Loucy (cell line): ENCODE results near the gene PRDM11.

Experiments used
- H2AFZ ChIP-seq: fragments of 200-600 bp; sonication (generic); 2 replicates; pipeline ENCODE4 v1.6.0; 2016; ENCODE audit warnings: antibody characterized with exemption, mild to moderate bottlenecking, low read length, moderate library complexity
- H3F3A ChIP-seq: fragments of 200-600 bp; 2 replicates; pipeline ENCODE4 v1.6.0; 2016; ENCODE audit warnings: antibody characterized with exemption, low read depth, mild to moderate bottlenecking
- H3K27me3 ChIP-seq: fragments of 200-600 bp; sonication (generic); 2 replicates; pipeline ENCODE4 v1.6.1; 2014; ENCODE audit warnings: low read length, mild to moderate bottlenecking; ENCODE audit not compliant: insufficient read depth, poor library complexity, severe bottlenecking
- H3K36me3 ChIP-seq: fragments of 200-600 bp; sonication (generic); 2 replicates; pipeline ENCODE4 v1.6.1; 2016; ENCODE audit warnings: low read length; ENCODE audit not compliant: insufficient read depth
- H3K4me1 ChIP-seq: fragments of 200-600 bp; sonication (generic); 2 replicates; pipeline ENCODE4 v1.5.1; 2014; ENCODE audit warnings: low read length, mild to moderate bottlenecking; ENCODE audit not compliant: insufficient read depth, poor library complexity, severe bottlenecking
- H3K4me2 ChIP-seq: fragments of 200-600 bp; sonication (generic); 2 replicates; pipeline ENCODE4 v1.6.0; 2014; ENCODE audit warnings: antibody characterized with exemption, low read length, low read depth, mild to moderate bottlenecking; ENCODE audit not compliant: poor library complexity, severe bottlenecking
- H3K4me3 ChIP-seq: fragments of 200-600 bp; sonication (generic); 2 replicates; pipeline ENCODE4 v1.5.1; 2014; ENCODE audit warnings: low read length, mild to moderate bottlenecking, mixed read lengths; ENCODE audit not compliant: poor library complexity, severe bottlenecking
- H3K79me2 ChIP-seq: fragments of 200-600 bp; sonication (generic); 2 replicates; pipeline ENCODE4 v1.6.1; 2014; ENCODE audit warnings: low read length; ENCODE audit not compliant: insufficient read depth
- H3K9ac ChIP-seq: fragments of 200-600 bp; sonication (generic); 2 replicates; pipeline ENCODE4 v1.6.0; 2014; ENCODE audit warnings: mild to moderate bottlenecking, low read depth, low read length, moderate library complexity; ENCODE audit not compliant: poor library complexity, severe bottlenecking
- H3K9me2 ChIP-seq: fragments of 200-600 bp; sonication (generic); replicated peaks from 2 replicates; pipeline ENCODE4 v1.6.1; 2016; ENCODE audit warnings: low read depth, low read length, mixed read lengths
- H3K9me3 ChIP-seq: fragments of 200-600 bp; sonication (generic); 2 replicates; pipeline ENCODE4 v1.6.1; 2014; ENCODE audit warnings: mild to moderate bottlenecking, antibody characterized with exemption, low read length, low read depth; ENCODE audit not compliant: insufficient read depth
- H4K20me1 ChIP-seq: fragments of 200-600 bp; sonication (generic); 2 replicates; pipeline ENCODE4 v1.6.0; 2014; ENCODE audit warnings: antibody characterized with exemption, low read length, mild to moderate bottlenecking; ENCODE audit not compliant: insufficient read depth, poor library complexity, severe bottlenecking
- CTCF ChIP-seq: fragments of 200-600 bp; sonication (generic); conservative IDR thresholded peaks from 2 replicates; pipeline ENCODE4 v1.5.1; 2014; ENCODE audit warnings: mild to moderate bottlenecking, antibody characterized with exemption, low read length
- EZH2phosphoT487 ChIP-seq: fragments of 200-600 bp; IDR thresholded peaks from 2 replicates; pipeline ENCODE4 v1.6.1; 2018; ENCODE audit warnings: antibody characterized with exemption, mild to moderate bottlenecking, moderate library complexity, borderline replicate concordance

Gene PRDM11

DNA sequence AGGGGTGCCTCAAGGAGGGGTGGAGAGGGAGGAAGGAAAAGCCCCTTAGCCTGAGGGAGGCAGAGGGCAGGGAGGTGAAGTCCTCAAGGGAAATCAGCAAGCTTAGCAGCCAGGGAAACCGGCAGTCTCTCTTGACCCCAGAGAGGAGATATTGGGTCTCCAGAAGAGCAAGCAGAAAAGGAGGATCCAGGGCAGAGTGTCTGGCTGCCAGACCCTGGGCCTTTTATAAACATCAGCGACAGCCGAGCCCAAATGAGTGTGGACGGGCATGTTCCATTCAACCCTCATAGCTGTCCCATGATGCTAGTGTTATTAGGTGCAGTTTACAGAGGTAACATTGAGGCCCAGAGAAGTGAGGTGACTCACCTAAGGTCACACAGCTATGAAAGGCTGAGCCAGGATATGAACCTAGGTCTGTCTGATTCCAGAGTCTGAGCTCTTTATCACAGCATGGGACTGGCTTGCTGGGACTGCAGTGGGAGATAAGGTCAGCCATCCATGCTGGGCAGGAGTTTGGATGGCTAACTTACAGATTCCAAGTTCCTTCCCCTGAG, 9.3 kb downstream of the PRDM11 start:
- no peaks in the 10 kb centered on the region for H3K27me3 ChIP-seq
- no peak overlapping the region for H3K4me2 ChIP-seq
- no peak overlapping the region for H3K9ac ChIP-seq
- H3K79me2 ChIP-seq: peaks cover 86% of the 10 kb centered on the region
- no peak overlapping the region for H2AFZ ChIP-seq
- no peaks in the 10 kb centered on the region for H3K9me3 ChIP-seq
- peaks cover 3% of the 10 kb centered on the region for H4K20me1 ChIP-seq
- H3K4me1 ChIP-seq: peaks cover 25% of the 10 kb centered on the region
- TF ChIP-seq CTCF (no peak), EZH2phosphoT487 (no peak)
- H3K9me2 ChIP-seq: no peaks in the 10 kb centered on the region
- H3F3A ChIP-seq: no peaks in the 10 kb centered on the region
- H3K36me3 ChIP-seq: no peaks in the 10 kb centered on the region
- H3K4me3 ChIP-seq: no peak overlapping the region

DNA sequence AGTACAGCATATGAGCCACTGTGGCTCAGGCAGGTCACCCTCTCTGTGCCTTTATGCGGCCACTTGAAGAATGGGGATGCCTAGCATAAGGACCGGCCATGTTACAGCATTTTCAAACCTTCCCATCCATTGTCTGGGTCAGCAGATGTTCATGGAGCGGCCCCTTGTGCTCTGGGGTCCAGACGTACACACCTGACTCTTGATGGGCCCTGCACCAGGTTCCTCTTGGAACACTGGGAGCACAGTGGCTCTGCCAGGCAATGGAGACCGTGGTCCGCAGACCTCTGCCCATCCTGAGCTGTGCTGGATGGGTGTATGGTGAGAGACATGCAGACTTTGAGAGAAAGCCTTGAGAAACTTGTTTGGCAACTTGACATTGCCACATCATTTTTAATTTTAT, 9.8 kb downstream of the PRDM11 start:
- no peak for TF ChIP-seq CTCF
- TF ChIP-seq EZH2phosphoT487: no peak

GRCh38 chr11:45156741-45157140, 10.3 kb downstream of the PRDM11 start:
- Histone ChIP-seq H3K9ac (no peak overlapping the region), H4K20me1 (peaks cover 3% of the 10 kb centered on the region), H3K9me2 (no peaks in the 10 kb centered on the region), H3K79me2 (peaks cover 86% of the 10 kb centered on the region), H3K9me3 (no peaks in the 10 kb centered on the region), H3K36me3 (no peaks in the 10 kb centered on the region), H3K4me2 (no peak overlapping the region), H2AFZ (no peak overlapping the region), H3F3A (no peaks in the 10 kb centered on the region), H3K4me1 (peaks cover 21% of the 10 kb centered on the region), H3K4me3 (no peak overlapping the region), H3K27me3 (no peaks in the 10 kb centered on the region)
- TF ChIP-seq EZH2phosphoT487 (no peak), CTCF (no peak)

More for the DNA sequence above, 9.8 kb downstream of the PRDM11 start:
- Histone ChIP-seq H3K9me2 (no peaks in the 10 kb centered on the region), H3K79me2 (peaks cover 86% of the 10 kb centered on the region), H3K9me3 (no peaks in the 10 kb centered on the region), H3F3A (no peaks in the 10 kb centered on the region), H3K4me1 (peaks cover 21% of the 10 kb centered on the region), H3K27me3 (no peaks in the 10 kb centered on the region), H3K36me3 (no peaks in the 10 kb centered on the region), H2AFZ (no peak overlapping the region), H3K4me3 (no peak overlapping the region), H4K20me1 (peaks cover 3% of the 10 kb centered on the region), H3K9ac (no peak overlapping the region), H3K4me2 (no peak overlapping the region)
